Gastrocnemius medialis (tissue), 4 donors: ENCODE measurements around the gene AMFR. TPM values are rescaled to one million over a fixed set of nuclear protein-coding genes. Genes with fewer than 3 reads are reported as not detected.

Experiments
- ATAC-seq, 2 donors: fragments of 150-250 bp; one replicate each; pipeline ENCODE4 v1.9.1; 2016
- DNase-seq, 2 donors: peaks; one replicate each; pipeline ENCODE4 v3.0.0-alpha.2; 2019
- H3K27ac ChIP-seq, 4 donors: fragments of 200-600 bp; sonication (generic); 1 replicate in 1 of 4; 2 replicates in 3 of 4; pipeline ENCODE4 v1.5.1; 2016 to 2018; ENCODE audit warnings: mild to moderate bottlenecking in 2 of 4, moderate library complexity in 1 of 4
- H3K27me3 ChIP-seq, 3 donors: fragments of 200-600 bp; sonication (generic) in 2 of 3; 1 replicate in 1 of 3; 2 replicates in 2 of 3; pipeline versions ENCODE4 v1.5.1 to v1.6.0; 2016 to 2019; ENCODE audit warnings: mild to moderate bottlenecking in 1 of 3, moderate library complexity in 1 of 3
- H3K36me3 ChIP-seq, 2 donors: fragments of 200-600 bp; sonication (generic) in 1 of 2; one replicate each; pipeline ENCODE4 v1.5.1; 2017 to 2018
- H3K4me1 ChIP-seq, 2 donors: fragments of 200-600 bp; sonication (generic) in 1 of 2; one replicate each; pipeline ENCODE4 v1.5.1; 2016 to 2017; ENCODE audit warnings: mild to moderate bottlenecking in 2 of 2
- H3K4me3 ChIP-seq, 4 donors: fragments of 200-600 bp; sonication (generic) in 3 of 4; 1 replicate in 1 of 4; 2 replicates in 3 of 4; pipeline ENCODE4 v1.5.1; 2016 to 2019; ENCODE audit warnings: mild to moderate bottlenecking in 2 of 4
- H3K9me3 ChIP-seq, 3 donors: fragments of 200-600 bp; sonication (generic) in 2 of 3; 1 replicate in 1 of 3; 2 replicates in 2 of 3; pipeline ENCODE4 v1.5.1; 2016 to 2019
- POLR2A ChIP-seq, 2 donors: fragments of 450-650 bp; IDR thresholded peaks; one replicate each; pipeline ENCODE4 v1.6.1; 2017; ENCODE audit warnings: antibody characterized with exemption in 2 of 2, mild to moderate bottlenecking in 2 of 2, moderate library complexity in 2 of 2
- in situ Hi-C, 4 donors: fragments of 200-750 bp; cut with MboI; loops; one replicate each; pipeline versions ENCODE4 v1.15.0 to v1.8.0; 2017; ENCODE audit warnings: low sequenced_read_pairs in 4 of 4
- intact Hi-C: fragments of 100-400 bp; cut with DNase I; formaldehyde crosslinking; loops from one replicate; pipeline ENCODE4 v1.15.1; 2023; ENCODE audit warnings: low total_unique reads
- total RNA-seq, 4 donors: library from RNA; depleted of rRNA; stranded (reverse); fragments of >200 nt; gene quantifications; one replicate each; pipeline versions ENCODE4 v1.1.0 to v1.2.3, GENCODE V29; 2016
- TF ChIP-seq, protein P1 (sequence below), 5 experiments: fragments of 450-650 bp in 3 of 5; fragments of 200-600 bp in 2 of 5; sonication (generic) in 2 of 5; IDR thresholded peaks in 4 of 5; conservative IDR thresholded peaks in 1 of 5; 1 replicate in 4 of 5; 2 replicates in 1 of 5; pipeline ENCODE4 v1.5.1; 2016 to 2019; ENCODE audit warnings: antibody characterized with exemption in 5 of 5, mild to moderate bottlenecking in 3 of 5, moderate library complexity in 3 of 5

AMFR gene
- total RNA-seq, 4 donors from 2014 or later = 349 to 951 (median 571) TPM

- Histone ChIP-seq H3K9me3 (no peaks in the 10 kb centered on the region), H3K36me3 (peaks cover 0 to 32% of the 10 kb centered on the region in 2 donors), H3K4me3 (no peak overlapping the region), H3K27me3 (no peaks in the 10 kb centered on the region), H3K27ac (peak overlapping the region; percentile 16 to 68 (median 56)), H3K4me1 (peaks cover 35 to 53% of the 10 kb centered on the region in 2 donors)
- no peak for ATAC-seq
- no peak for DNase-seq
- no peak for TF ChIP-seq POLR2A (IDR thresholded peaks at IDR 0.05)
- TF ChIP-seq, protein P1, sequence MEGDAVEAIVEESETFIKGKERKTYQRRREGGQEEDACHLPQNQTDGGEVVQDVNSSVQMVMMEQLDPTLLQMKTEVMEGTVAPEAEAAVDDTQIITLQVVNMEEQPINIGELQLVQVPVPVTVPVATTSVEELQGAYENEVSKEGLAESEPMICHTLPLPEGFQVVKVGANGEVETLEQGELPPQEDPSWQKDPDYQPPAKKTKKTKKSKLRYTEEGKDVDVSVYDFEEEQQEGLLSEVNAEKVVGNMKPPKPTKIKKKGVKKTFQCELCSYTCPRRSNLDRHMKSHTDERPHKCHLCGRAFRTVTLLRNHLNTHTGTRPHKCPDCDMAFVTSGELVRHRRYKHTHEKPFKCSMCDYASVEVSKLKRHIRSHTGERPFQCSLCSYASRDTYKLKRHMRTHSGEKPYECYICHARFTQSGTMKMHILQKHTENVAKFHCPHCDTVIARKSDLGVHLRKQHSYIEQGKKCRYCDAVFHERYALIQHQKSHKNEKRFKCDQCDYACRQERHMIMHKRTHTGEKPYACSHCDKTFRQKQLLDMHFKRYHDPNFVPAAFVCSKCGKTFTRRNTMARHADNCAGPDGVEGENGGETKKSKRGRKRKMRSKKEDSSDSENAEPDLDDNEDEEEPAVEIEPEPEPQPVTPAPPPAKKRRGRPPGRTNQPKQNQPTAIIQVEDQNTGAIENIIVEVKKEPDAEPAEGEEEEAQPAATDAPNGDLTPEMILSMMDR (IDR thresholded peaks at IDR 0.05 in 4 of 5, conservative IDR thresholded peaks at IDR 0.05 in 1 of 5) = no peak
- intact Hi-C loops (no loop called here), in situ Hi-C loops (no loop called here)
Measured at GRCh38 chr16:56370185-56370874, 55.0 kb downstream of the AMFR start.

GRCh38 chr16:56369202-56369601 lies 56.1 kb downstream of the AMFR start:
- no peak for TF ChIP-seq POLR2A (IDR thresholded peaks at IDR 0.05)
- TF ChIP-seq, protein P1 (IDR thresholded peaks at IDR 0.05 in 4 of 5, conservative IDR thresholded peaks at IDR 0.05 in 1 of 5) = no peak
- no peak for ATAC-seq
- in situ Hi-C loops = no loop called here
- intact Hi-C loops = no loop called here
- DNase-seq = no peak
- Histone ChIP-seq H3K36me3 (peaks cover 0 to 42% of the 10 kb centered on the region in 2 donors), H3K27me3 (no peaks in the 10 kb centered on the region), H3K4me3 (no peak overlapping the region), H3K4me1 (peaks cover 35 to 48% of the 10 kb centered on the region in 2 donors), H3K9me3 (no peaks in the 10 kb centered on the region), H3K27ac (no peak overlapping the region)

- no peak for TF ChIP-seq POLR2A (IDR thresholded peaks at IDR 0.05)
- TF ChIP-seq, protein P1 (IDR thresholded peaks at IDR 0.05 in 4 of 5, conservative IDR thresholded peaks at IDR 0.05 in 1 of 5) = no peak
- intact Hi-C loops = no loop called here
- H3K9me3 ChIP-seq = no peaks in the 10 kb centered on the region
- H3K4me1 ChIP-seq = peaks cover 30 to 44% of the 10 kb centered on the region in 2 donors
- in situ Hi-C loops = no loop called here
- ATAC-seq (no peak), DNase-seq (no peak)
- H3K4me3 ChIP-seq = no peak overlapping the region
- H3K36me3 ChIP-seq = peaks cover 0 to 48% of the 10 kb centered on the region in 2 donors
- H3K27me3 ChIP-seq = no peaks in the 10 kb centered on the region
- H3K27ac ChIP-seq = no peak overlapping the region
Measured at GRCh38 chr16:56368545-56368944, 56.8 kb downstream of the AMFR start.

DNA sequence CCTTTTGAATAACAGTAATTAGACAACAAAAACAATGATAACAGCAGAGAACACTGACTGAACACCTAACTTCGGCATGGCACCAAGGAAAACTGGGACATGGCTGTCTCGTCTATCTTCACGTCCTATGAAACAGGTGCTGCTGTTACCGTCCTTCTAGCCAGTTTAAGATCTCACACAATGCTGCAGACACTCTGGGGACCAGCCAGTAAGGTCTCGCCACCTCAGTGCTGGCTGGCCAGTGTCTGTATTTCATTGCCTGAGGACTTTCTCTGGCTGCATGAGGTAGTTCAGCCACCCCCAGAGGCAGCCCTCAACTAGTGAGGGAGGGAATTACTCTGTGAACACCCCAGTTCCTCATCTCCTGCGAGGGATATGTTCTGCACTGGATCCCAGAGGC lies 57.6 kb downstream of the AMFR start:
- Histone ChIP-seq H3K27me3 (no peaks in the 10 kb centered on the region), H3K4me3 (no peak overlapping the region), H3K9me3 (no peaks in the 10 kb centered on the region), H3K4me1 (peaks cover 23 to 36% of the 10 kb centered on the region in 2 donors), H3K36me3 (peaks cover 0 to 56% of the 10 kb centered on the region in 2 donors), H3K27ac (peak overlapping the region in 2 of 4 donors; percentile 10 to 24)
- ATAC-seq = no peak
- in situ Hi-C loops = no loop called here
- no peak for DNase-seq
- intact Hi-C loops = no loop called here
- TF ChIP-seq, protein P1 (IDR thresholded peaks at IDR 0.05 in 4 of 5, conservative IDR thresholded peaks at IDR 0.05 in 1 of 5) = no peak
- TF ChIP-seq POLR2A (IDR thresholded peaks at IDR 0.05) = no peak
